Endothelial cell of umbilical vein (primary cell): ENCODE measurements around the gene DNAI7. TPM values are rescaled to one million over a fixed set of nuclear protein-coding genes. Genes with fewer than 3 reads are reported as not detected.

ENCODE experiments used
- BruUV-seq: library from RNA; stranded (reverse); fragments of 400-500 nt; replicated peaks from 2 replicates; lab custom pipeline; 2021; lab: Mats Ljungman, UMichigan
- CTCF ChIA-PET: fragments of 300-600, 350-600 bp; sonication (Branson Sonifier 250); formaldehyde crosslinking; loops from one replicate; lab custom pipeline; 2021; ENCODE audit warnings: antibody characterized with exemption, inconsistent platforms; lab: Charles Lee
- POLR2A ChIA-PET: fragments of 300-600, 350-600 bp; sonication (Branson Sonifier 250); formaldehyde crosslinking; loops from one replicate; lab custom pipeline; 2021; ENCODE audit warnings: antibody characterized with exemption, inconsistent platforms; lab: Charles Lee
- DNase-seq: peaks from one replicate; pipeline ENCODE4 v3.0.0-alpha.2; 2011; ENCODE audit warnings: low read depth, low spot score
- FAIRE-seq: peaks from 2 replicates; lab custom pipeline; 2011; peaks lifted over from hg19 to GRCh38; lab: Jason Lieb, UNC
- H2AFZ ChIP-seq: 2 replicates; pipeline ENCODE4 v1.6.0; 2012; ENCODE audit warnings: low read depth, low read length, control low read depth, inconsistent platforms
- H3K27ac ChIP-seq: 2 replicates; pipeline ENCODE4 v1.5.1; 2011; ENCODE audit warnings: low read depth, mild to moderate bottlenecking, control low read depth, low read length, moderate library complexity; ENCODE audit not compliant: insufficient read depth
- H3K27me3 ChIP-seq, 2 experiments: 2 replicates each; pipeline versions ENCODE4 v1.6.0 to v1.6.1; 2011; ENCODE audit warnings: low read length in 2 of 2, mixed read lengths in 1 of 2; ENCODE audit not compliant: control insufficient read depth in 2 of 2, insufficient read depth in 2 of 2
- H3K36me3 ChIP-seq, 2 experiments: 2 replicates in 1 of 2; 3 replicates in 1 of 2; pipeline ENCODE4 v1.5.1; 2011; ENCODE audit warnings: low read length in 2 of 2, mild to moderate bottlenecking in 1 of 2, moderate library complexity in 1 of 2; ENCODE audit not compliant: control insufficient read depth in 2 of 2, insufficient read depth in 2 of 2; ENCODE audit errors: extremely low read depth in 1 of 2
- H3K4me1 ChIP-seq: 3 replicates; pipeline ENCODE4 v1.5.1; 2011; ENCODE audit warnings: mild to moderate bottlenecking, low read length; ENCODE audit not compliant: control insufficient read depth, insufficient read depth; ENCODE audit errors: extremely low read depth
- H3K4me2 ChIP-seq: 2 replicates; pipeline ENCODE4 v1.6.1; 2011; ENCODE audit warnings: low read length, control low read depth, mixed read lengths; ENCODE audit not compliant: insufficient read depth
- H3K4me3 ChIP-seq, 3 experiments: fragments of 200-600 bp in 1 of 3; sonication (generic), shearing (Covaris generic) in 1 of 3; replicated peaks in 1 of 3; 2 replicates each; pipeline ENCODE4 v1.5.1; 2011 to 2016; ENCODE audit warnings: control low read depth in 3 of 3, low read length in 3 of 3, mild to moderate bottlenecking in 2 of 3, inconsistent platforms in 1 of 3, low read depth in 1 of 3, moderate library complexity in 1 of 3; ENCODE audit not compliant: insufficient read depth in 1 of 3
- H3K79me2 ChIP-seq: 2 replicates; pipeline ENCODE4 v1.6.0; 2012; ENCODE audit warnings: low read length, inconsistent platforms; ENCODE audit not compliant: control insufficient read depth, insufficient read depth
- H3K9ac ChIP-seq: replicated peaks from 2 replicates; pipeline ENCODE3; 2011; ENCODE audit warnings: low read length, control low read depth; ENCODE audit not compliant: insufficient read depth; ENCODE audit errors: extremely low read depth
- H3K9me1 ChIP-seq: replicated peaks from 3 replicates; pipeline ENCODE4 v1.6.0; 2011; ENCODE audit warnings: mild to moderate bottlenecking, low read length; ENCODE audit not compliant: control insufficient read depth, insufficient read depth; ENCODE audit errors: extremely low read depth
- H3K9me3 ChIP-seq: replicated peaks from 2 replicates; pipeline ENCODE4 v1.5.1; 2012; ENCODE audit warnings: low read length, inconsistent platforms; ENCODE audit not compliant: control insufficient read depth, insufficient read depth
- H4K20me1 ChIP-seq: replicated peaks from 2 replicates; pipeline ENCODE3; 2011; ENCODE audit warnings: mild to moderate bottlenecking, low read length; ENCODE audit not compliant: control insufficient read depth, insufficient read depth; ENCODE audit errors: extremely low read depth
- FOS ChIP-seq: IDR thresholded peaks from 2 replicates; pipeline ENCODE4 v1.6.1; 2011; ENCODE audit warnings: mild to moderate bottlenecking, low read length, moderate library complexity, borderline replicate concordance; ENCODE audit not compliant: insufficient read depth
- GATA2 ChIP-seq: IDR thresholded peaks from 2 replicates; pipeline ENCODE4 v1.7.0; 2011; ENCODE audit warnings: low read depth, mild to moderate bottlenecking, moderate library complexity, mixed read lengths, low read length; ENCODE audit not compliant: insufficient read length, insufficient read depth
- MAX ChIP-seq: IDR thresholded peaks from 2 replicates; pipeline ENCODE4 v1.6.1; 2011; ENCODE audit not compliant: insufficient read depth, insufficient read length
- MYC ChIP-seq: IDR thresholded peaks from one replicate; pipeline ENCODE4 v1.6.1; 2011; ENCODE audit warnings: mild to moderate bottlenecking, low read depth, low read length
- POLR2A ChIP-seq: IDR thresholded peaks from 2 replicates; pipeline ENCODE4 v1.6.1; 2012; ENCODE audit warnings: low read depth, mild to moderate bottlenecking, control low read depth, low read length
- dilution Hi-C: fragments of 300-500 bp; cut with MboI; formaldehyde crosslinking; loops from one replicate; pipeline ENCODE4 v1.15.0; 2019; ENCODE audit warnings: low sequenced_read_pairs; ENCODE audit not compliant: extremely low pct_ligation_motif_present
- intact Hi-C: fragments of 100-400 bp; cut with micrococcal nuclease; formaldehyde crosslinking; loops from one replicate; pipeline ENCODE4 v1.10.0; 2022
- polyA plus RNA-seq, 4 experiments: library from polyadenylated mRNA; depleted of rRNA in 3 of 4; stranded (reverse) in 3 of 4; unstranded in 1 of 4; fragments of >200 nt; gene quantifications; 2 replicates each; pipeline versions ENCODE4 v1.2.1 to v1.2.3, GENCODE V29; 2011 to 2012; ENCODE audit warnings: missing spikeins in 1 of 4
- total RNA-seq: library from RNA; stranded (reverse); gene quantifications from 2 replicates; pipeline ENCODE4 v1.2.3, GENCODE V29; 2021
- TF ChIP-seq, protein P1 (sequence below), 2 donors: IDR thresholded peaks; 1 replicate in 1 of 2; 2 replicates in 1 of 2; pipeline ENCODE4 v1.5.1; 2011; ENCODE audit warnings: low read length in 2 of 2, mild to moderate bottlenecking in 2 of 2, moderate library complexity in 2 of 2, control low read depth in 1 of 2, inconsistent platforms in 1 of 2, low read depth in 1 of 2; ENCODE audit not compliant: insufficient read depth in 1 of 2; ENCODE audit errors: extremely low read depth in 1 of 2

The DNAI7 gene
- total and polyA plus RNA-seq, 2 donors (not counting 3 experiments of a cell fraction or from before 2014, with no cell fraction given): not detected

DNA sequence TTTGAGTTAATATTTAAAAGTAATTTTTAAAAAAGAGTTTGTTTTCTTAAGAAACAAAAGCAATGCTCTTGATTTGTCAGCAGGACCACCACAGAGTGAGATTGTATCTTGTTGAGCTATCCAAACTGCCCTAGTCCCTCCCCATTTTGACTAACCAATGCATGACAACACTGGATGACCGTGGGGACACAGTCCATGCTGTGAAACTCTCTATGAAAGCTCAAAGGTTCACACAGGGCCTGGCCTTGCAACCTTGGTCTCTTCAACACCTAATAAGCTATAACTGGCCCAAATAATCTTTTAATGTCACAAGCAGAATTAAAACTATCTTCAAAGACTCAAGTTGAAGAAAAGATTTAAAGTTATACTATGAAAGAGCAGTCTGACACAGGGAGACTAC lies 13.6 kb upstream of the DNAI7 start:
- H4K20me1 ChIP-seq: no peaks in the 10 kb centered on the region
- FAIRE-seq: no peak
- dilution Hi-C loops: no loop called here

GRCh38 chr12:25207846-25208245 lies 12.9 kb upstream of the DNAI7 start:
- BruUV-seq: no TSS peak

More for the DNA sequence above, 13.6 kb upstream of the DNAI7 start:
- Histone ChIP-seq H3K4me3 (no peak overlapping the region), H3K9me1 (no peaks in the 10 kb centered on the region), H3K36me3 (peaks cover 0 to 2% of the 10 kb centered on the region in 2 experiments), H3K27ac (no peak overlapping the region), H3K4me1 (no peaks in the 10 kb centered on the region), H3K27me3 (no peaks in the 10 kb centered on the region), H3K79me2 (no peaks in the 10 kb centered on the region), H3K9ac (no peak overlapping the region), H2AFZ (no peak overlapping the region), H3K9me3 (no peaks in the 10 kb centered on the region), H3K4me2 (no peak overlapping the region)
- no peak for DNase-seq
- BruUV-seq: no TSS peak
- CTCF ChIA-PET: no interaction called here
- TF ChIP-seq, protein P1, sequence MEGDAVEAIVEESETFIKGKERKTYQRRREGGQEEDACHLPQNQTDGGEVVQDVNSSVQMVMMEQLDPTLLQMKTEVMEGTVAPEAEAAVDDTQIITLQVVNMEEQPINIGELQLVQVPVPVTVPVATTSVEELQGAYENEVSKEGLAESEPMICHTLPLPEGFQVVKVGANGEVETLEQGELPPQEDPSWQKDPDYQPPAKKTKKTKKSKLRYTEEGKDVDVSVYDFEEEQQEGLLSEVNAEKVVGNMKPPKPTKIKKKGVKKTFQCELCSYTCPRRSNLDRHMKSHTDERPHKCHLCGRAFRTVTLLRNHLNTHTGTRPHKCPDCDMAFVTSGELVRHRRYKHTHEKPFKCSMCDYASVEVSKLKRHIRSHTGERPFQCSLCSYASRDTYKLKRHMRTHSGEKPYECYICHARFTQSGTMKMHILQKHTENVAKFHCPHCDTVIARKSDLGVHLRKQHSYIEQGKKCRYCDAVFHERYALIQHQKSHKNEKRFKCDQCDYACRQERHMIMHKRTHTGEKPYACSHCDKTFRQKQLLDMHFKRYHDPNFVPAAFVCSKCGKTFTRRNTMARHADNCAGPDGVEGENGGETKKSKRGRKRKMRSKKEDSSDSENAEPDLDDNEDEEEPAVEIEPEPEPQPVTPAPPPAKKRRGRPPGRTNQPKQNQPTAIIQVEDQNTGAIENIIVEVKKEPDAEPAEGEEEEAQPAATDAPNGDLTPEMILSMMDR (IDR thresholded peaks at IDR 0.05; ENCODE audit: extremely low read depth in 1 of 2, insufficient read depth in 1 of 2, low read depth in 1 of 2, low read length in 2 of 2): no peak
- TF ChIP-seq FOS: no peak
- POLR2A ChIA-PET: no interaction called here
- intact Hi-C loops: no loop called here

More at GRCh38 chr12:25207846-25208245, 12.9 kb upstream of the DNAI7 start:
- Histone ChIP-seq H3K27ac (no peak overlapping the region), H3K79me2 (no peaks in the 10 kb centered on the region), H3K4me3 (no peak overlapping the region), H3K4me1 (no peaks in the 10 kb centered on the region), H4K20me1 (no peaks in the 10 kb centered on the region), H3K27me3 (no peaks in the 10 kb centered on the region), H3K4me2 (no peak overlapping the region), H3K9ac (no peak overlapping the region), H3K36me3 (peaks cover 0 to 4% of the 10 kb centered on the region in 2 experiments), H3K9me3 (no peaks in the 10 kb centered on the region), H3K9me1 (no peaks in the 10 kb centered on the region), H2AFZ (no peak overlapping the region)
- FAIRE-seq (no peak), DNase-seq (no peak)
- POLR2A ChIA-PET: no interaction called here
- CTCF ChIA-PET: no interaction called here
- dilution Hi-C loops (no loop called here), intact Hi-C loops (no loop called here)
- TF ChIP-seq GATA2 (no peak), MYC (no peak), POLR2A (no peak), MAX (no peak)
